Activated CD4-positive, alpha-beta T cell treated with anti-CD3 and anti-CD28 coated beads, Interleukin-2, amount 10 ng/mL, durations not matched to agents 24 days and 14 days (primary cell): ENCODE data around the gene CDSN. TPM values are rescaled to one million over a fixed set of nuclear protein-coding genes. Genes with fewer than 3 reads are reported as not detected.

Source experiments
- DNase-seq: peaks from one replicate; pipeline ENCODE4 v3.0.0; 2022
- H3K27ac Mint-ChIP-seq: one replicate; pipeline ENCODE4 v1.8.0; 2022; ENCODE audit warnings: mild to moderate bottlenecking, mixed read lengths
- H3K27me3 Mint-ChIP-seq: one replicate; pipeline ENCODE4 v1.8.0; 2022; ENCODE audit warnings: mixed read lengths
- H3K36me3 Mint-ChIP-seq: one replicate; pipeline ENCODE4 v1.8.0; 2022; ENCODE audit warnings: low read depth, mild to moderate bottlenecking, mixed read lengths
- H3K4me1 Mint-ChIP-seq: one replicate; pipeline ENCODE4 v1.8.0; 2021; ENCODE audit warnings: mixed read lengths
- H3K4me3 Mint-ChIP-seq: one replicate; pipeline ENCODE4 v1.8.0; 2022; ENCODE audit warnings: mild to moderate bottlenecking, moderate library complexity, mixed read lengths
- H3K9me3 Mint-ChIP-seq: one replicate; pipeline ENCODE4 v1.8.0; 2021; ENCODE audit warnings: mixed read lengths
- intact Hi-C: fragments of 100-400 bp; cut with micrococcal nuclease; formaldehyde crosslinking; loops from one replicate; pipeline ENCODE4 v1.15.1; 2023
- total RNA-seq: library from RNA; stranded (reverse); gene quantifications from 2 replicates; pipeline ENCODE4 v1.2.3, GENCODE V29; 2022

Gene CDSN
- total RNA-seq, 1 donor from 2014 or later: not detected

DNA sequence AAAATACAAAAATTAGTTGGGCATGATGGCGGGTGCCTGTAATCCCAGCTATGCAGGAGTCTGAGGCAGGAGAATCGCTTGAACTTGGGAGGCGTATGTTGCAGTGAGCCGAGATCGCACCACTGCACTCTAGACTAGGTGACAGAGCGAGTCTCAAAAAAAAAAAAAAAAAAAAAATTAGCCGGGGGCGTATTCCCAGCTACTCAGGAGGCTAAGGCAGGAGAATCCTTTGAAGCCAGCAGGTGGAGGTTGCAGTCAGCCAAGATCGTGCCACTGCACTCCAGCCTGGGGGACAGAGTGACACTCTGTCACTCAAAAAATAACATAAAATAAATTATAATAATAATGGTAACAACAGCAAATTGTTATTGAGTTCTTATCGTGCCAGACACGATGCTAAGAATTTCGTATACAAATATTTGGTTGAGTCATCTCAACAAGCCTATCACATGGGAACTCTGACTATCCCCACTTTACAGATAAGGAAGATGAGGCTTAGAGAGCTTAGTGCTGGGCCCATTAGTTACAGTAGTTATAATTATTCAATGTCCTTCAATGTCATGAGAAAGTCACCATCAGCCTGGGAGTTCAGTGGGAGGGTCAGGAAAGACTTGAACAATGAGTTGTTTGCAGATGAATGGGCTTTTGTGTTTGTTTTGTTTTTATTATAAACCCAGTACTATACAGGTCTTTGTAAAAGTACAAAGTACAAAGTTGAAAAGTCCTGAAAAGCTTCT lies 27.3 kb downstream of the CDSN start:
- H3K4me1 Mint-ChIP-seq: peaks cover 15% of the 10 kb centered on the region
- H3K27ac Mint-ChIP-seq: no peak overlapping the region
- DNase-seq: no peak
- no peaks in the 10 kb centered on the region for H3K36me3 Mint-ChIP-seq
- intact Hi-C loops: no loop called here
- no peaks in the 10 kb centered on the region for H3K9me3 Mint-ChIP-seq
- peaks cover 5% of the 10 kb centered on the region for H3K27me3 Mint-ChIP-seq
- no peak overlapping the region for H3K4me3 Mint-ChIP-seq

DNA sequence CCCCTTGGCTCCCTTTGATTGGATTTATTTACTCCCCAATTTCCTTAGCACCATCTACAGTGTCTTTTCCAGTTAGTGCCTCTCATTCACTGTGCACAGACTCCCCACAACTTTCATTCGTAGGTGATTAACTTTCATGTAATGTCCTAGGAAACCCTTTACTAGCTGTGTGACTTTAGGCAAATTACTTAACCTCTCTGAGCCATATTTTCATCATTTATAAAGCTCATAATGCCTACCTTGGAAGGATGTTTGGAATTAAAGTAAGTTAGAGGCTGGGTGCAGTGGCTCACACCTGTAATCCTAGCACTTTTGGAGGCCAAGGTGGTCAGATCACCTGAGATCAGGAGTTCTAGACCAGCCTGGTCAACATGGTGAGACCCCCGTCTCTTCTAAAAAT lies 28.0 kb downstream of the CDSN start:
- Mint-ChIP-seq H3K36me3 (no peaks in the 10 kb centered on the region), H3K27me3 (peaks cover 3% of the 10 kb centered on the region), H3K4me3 (no peak overlapping the region), H3K9me3 (no peaks in the 10 kb centered on the region), H3K27ac (no peak overlapping the region), H3K4me1 (peaks cover 17% of the 10 kb centered on the region)
- no peak for DNase-seq
- intact Hi-C loops: no loop called here

DNA sequence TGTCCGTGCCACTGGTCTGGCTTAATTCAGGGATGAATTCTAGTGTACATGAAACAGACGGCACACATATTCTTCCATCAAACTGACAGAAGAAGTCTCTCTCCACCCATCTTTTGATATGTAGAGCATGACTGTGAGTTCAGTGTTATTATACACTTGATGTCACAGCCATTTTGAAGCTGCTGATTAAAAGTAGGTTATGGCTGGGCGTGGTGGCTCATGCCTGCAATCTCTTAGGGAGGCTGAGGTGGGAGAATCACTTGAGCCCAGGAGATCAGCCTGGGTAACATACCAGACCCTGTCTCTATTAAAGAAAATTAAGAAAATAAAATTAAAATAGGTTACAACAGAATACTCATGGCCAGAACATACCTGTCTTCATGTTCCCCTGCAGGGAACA lies 28.6 kb downstream of the CDSN start:
- H3K4me3 Mint-ChIP-seq: no peak overlapping the region
- intact Hi-C loops: no loop called here
- no peak for DNase-seq
- H3K27me3 Mint-ChIP-seq: peaks cover 6% of the 10 kb centered on the region
- no peaks in the 10 kb centered on the region for H3K36me3 Mint-ChIP-seq
- H3K4me1 Mint-ChIP-seq: peaks cover 23% of the 10 kb centered on the region
- no peaks in the 10 kb centered on the region for H3K9me3 Mint-ChIP-seq
- H3K27ac Mint-ChIP-seq: no peak overlapping the region

DNA sequence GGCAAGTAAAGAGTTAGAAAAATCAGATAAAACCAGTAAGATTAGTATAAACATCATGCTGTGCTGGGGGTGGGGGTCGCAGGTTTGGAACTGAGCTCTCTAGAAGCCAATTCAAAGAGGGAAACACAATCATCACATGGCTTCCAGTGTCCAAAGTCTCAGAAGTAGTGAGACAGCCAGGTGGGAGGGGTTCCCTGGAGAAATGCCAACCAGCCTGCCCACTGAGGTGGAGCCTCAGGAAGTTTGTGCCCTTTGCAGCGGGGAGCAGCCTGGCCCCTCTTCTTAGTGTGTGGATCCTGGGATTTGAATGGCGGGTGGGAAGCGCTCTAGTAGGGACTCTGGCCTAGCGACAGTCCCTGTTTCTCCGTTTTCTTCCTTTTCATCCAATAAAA lies 29.3 kb downstream of the CDSN start:
- Mint-ChIP-seq H3K4me3 (no peak overlapping the region), H3K27me3 (peaks cover 6% of the 10 kb centered on the region), H3K36me3 (no peaks in the 10 kb centered on the region), H3K9me3 (no peaks in the 10 kb centered on the region), H3K27ac (no peak overlapping the region), H3K4me1 (peaks cover 23% of the 10 kb centered on the region)
- intact Hi-C loops: no loop called here
- no peak for DNase-seq

DNA sequence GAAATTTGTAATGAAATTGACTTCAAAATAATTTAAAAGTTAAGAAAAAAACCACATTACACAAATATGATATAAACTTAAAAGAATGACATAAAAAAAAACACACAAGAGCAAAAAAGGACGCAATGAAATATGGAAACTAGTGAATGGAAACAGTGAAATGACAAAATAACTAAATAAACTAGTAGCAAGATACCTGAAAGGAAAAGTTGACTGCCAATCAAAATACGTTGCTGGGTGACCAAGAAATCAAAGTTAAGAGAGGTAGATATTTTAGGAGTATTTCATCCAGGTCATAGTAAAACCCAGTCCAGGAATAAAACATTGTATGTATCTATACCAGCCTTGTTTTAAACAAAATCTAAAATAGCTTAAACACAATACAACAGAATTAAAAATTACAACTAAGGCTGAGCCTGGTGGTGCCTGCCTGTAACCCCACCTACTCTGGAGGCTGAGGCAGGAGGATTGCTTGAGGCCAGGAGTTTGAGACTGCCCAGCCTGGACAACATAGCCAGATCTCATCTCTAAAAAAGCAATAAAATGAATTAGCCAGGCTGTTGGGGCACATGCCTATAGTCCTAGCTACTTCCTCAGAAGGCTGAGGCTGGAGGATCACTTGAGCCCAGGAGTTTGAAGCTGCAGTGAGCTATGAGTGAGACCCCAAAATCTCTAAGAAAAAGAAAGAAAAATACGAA lies 29.8 kb downstream of the CDSN start:
- intact Hi-C loops: no loop called here
- no peak for DNase-seq
- no peak overlapping the region for H3K27ac Mint-ChIP-seq
- peaks cover 10% of the 10 kb centered on the region for H3K27me3 Mint-ChIP-seq
- H3K9me3 Mint-ChIP-seq: no peaks in the 10 kb centered on the region
- H3K36me3 Mint-ChIP-seq: no peaks in the 10 kb centered on the region
- peaks cover 23% of the 10 kb centered on the region for H3K4me1 Mint-ChIP-seq
- no peak overlapping the region for H3K4me3 Mint-ChIP-seq

DNA sequence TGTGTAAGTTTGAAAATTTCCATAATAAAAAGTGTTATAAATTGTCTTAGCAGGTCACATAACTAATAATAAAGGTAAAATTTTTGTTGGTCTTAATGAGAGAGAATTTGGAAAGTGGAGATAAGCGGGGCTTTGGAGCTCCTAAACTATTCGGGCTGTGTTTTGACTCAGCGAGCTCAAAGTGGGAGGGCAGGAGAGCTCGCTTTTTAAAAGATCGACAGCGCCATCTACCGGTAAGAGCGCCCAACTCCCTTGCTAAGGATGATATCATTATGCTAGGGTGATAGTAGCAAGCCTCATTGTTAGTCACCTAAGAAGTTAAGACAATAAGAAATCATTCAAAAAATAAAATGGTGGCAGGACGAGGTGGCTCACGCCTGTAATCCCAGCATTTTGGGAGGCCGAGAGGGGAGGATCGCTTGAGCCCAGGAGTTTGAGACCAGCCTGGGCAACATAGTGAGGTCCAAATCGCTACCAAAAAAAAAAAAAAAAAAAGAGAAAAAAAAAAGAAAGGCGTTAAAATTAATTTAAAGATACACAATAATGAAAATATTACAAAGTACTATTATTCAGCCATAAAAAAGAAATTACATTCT lies 32.7 kb downstream of the CDSN start:
- H3K27ac Mint-ChIP-seq: no peak overlapping the region
- H3K4me1 Mint-ChIP-seq: peaks cover 11% of the 10 kb centered on the region
- peak; percentile 96 for DNase-seq
- intact Hi-C loops: loop anchor here (2.0 to 10.0 kb wide), 6 partner anchors 173 to 545 kb away; partner anchors contain the start of genes FLOT1, IER3, TUBB and VARS2
- H3K9me3 Mint-ChIP-seq: no peaks in the 10 kb centered on the region
- H3K36me3 Mint-ChIP-seq: no peaks in the 10 kb centered on the region
- peaks cover 16% of the 10 kb centered on the region for H3K27me3 Mint-ChIP-seq
- no peak overlapping the region for H3K4me3 Mint-ChIP-seq

DNA sequence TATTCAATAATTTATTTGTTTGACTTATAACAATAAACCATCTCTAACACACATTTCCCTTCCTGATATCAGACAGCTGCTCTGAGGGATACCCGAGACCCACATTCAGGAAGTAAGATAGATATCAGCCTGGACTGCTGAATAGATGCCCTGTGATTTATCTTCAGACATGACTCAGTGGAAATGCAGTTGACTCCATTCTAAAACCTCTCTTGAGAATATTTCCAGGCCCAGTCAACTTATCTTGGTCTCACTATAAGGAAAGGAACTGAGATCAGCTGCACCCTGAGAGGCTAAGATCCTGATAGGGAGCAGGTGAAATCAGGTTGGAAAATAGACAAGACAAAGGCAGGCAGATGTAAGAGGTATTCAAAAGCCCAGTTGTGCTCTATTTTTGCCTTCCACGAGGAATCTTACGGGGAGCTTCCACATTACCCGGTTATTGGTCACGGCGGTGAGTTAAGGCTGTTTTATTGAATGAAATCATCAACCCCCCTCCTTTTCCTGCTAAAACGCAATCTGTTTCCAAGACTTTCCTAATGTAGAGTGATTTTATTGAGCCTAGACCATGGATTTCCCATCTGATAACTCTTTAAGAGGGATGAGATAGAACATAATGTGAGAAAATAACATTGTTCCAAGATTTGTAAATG lies 33.3 kb downstream of the CDSN start:
- Mint-ChIP-seq H3K4me1 (peaks cover 11% of the 10 kb centered on the region), H3K27ac (no peak overlapping the region), H3K27me3 (peaks cover 17% of the 10 kb centered on the region), H3K4me3 (no peak overlapping the region), H3K36me3 (no peaks in the 10 kb centered on the region), H3K9me3 (no peaks in the 10 kb centered on the region)
- DNase-seq: no peak
- intact Hi-C loops: loop anchor here (2.0 to 10.0 kb wide), 6 partner anchors 172 to 545 kb away; partner anchors contain the start of genes FLOT1, IER3, TUBB and VARS2

DNA sequence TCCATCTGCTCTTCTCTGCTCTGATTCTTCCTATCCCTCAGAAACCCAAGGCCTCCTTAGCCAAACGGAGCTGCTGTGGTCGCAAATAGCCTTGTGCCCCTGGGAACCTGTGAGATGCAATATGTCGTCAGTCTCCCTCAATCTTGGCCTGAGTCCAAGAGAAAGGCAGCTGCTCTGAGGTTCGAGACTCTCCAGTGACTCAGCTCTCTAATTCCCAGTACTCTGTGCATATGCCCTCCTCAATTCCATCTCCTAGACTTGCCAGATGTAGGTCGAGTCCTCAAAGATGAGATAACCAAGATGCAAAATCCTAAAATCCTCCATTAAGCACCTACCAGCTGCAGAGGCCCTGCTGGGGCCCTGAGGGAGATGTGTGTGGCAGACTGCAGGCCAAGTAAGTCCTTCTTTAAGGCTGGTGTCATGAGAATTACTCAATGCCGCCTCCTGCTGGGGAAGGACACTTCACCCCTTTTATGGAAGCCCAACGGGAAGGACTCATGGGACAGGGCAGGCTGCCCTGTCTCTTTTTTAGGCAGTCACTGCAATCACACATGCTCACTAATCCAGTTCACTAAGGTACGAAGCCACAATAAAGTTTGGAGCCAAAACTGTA lies 36.4 kb downstream of the CDSN start:
- no peak overlapping the region for H3K4me3 Mint-ChIP-seq
- H3K36me3 Mint-ChIP-seq: no peaks in the 10 kb centered on the region
- peaks cover 19% of the 10 kb centered on the region for H3K4me1 Mint-ChIP-seq
- H3K27ac Mint-ChIP-seq: no peak overlapping the region
- H3K27me3 Mint-ChIP-seq: peaks cover 26% of the 10 kb centered on the region
- DNase-seq: peak; percentile 82
- intact Hi-C loops: loop anchor here (10.0 kb wide), 1 partner anchor 359 kb away; the partner anchor contains the start of gene TUBB
- no peaks in the 10 kb centered on the region for H3K9me3 Mint-ChIP-seq

DNA sequence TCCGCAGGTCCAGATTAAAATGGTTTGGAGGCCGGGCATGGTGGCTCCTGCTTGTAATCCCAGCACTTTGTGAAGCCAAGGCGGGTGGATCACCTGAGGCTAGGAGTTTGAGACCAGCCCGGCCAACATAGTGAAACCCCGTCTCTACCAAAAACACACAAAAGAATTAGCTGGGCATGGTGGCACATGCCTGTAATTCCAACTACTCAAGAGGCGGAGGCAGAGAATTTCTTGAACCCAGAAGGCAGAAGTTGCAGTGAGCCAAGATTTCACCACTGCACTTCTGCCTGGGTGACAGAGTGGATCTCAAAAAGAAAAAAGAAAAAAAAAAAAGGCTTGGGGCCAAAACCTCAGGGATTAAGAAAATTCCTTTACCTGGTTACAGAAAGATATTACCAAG lies 38.4 kb downstream of the CDSN start:
- intact Hi-C loops: loop anchor here (10.0 kb wide), 1 partner anchor 357 kb away; the partner anchor contains the start of gene TUBB
- Mint-ChIP-seq H3K4me1 (peaks cover 11% of the 10 kb centered on the region), H3K9me3 (no peaks in the 10 kb centered on the region), H3K27me3 (peaks cover 25% of the 10 kb centered on the region), H3K4me3 (no peak overlapping the region), H3K27ac (no peak overlapping the region), H3K36me3 (no peaks in the 10 kb centered on the region)
- DNase-seq: no peak

DNA sequence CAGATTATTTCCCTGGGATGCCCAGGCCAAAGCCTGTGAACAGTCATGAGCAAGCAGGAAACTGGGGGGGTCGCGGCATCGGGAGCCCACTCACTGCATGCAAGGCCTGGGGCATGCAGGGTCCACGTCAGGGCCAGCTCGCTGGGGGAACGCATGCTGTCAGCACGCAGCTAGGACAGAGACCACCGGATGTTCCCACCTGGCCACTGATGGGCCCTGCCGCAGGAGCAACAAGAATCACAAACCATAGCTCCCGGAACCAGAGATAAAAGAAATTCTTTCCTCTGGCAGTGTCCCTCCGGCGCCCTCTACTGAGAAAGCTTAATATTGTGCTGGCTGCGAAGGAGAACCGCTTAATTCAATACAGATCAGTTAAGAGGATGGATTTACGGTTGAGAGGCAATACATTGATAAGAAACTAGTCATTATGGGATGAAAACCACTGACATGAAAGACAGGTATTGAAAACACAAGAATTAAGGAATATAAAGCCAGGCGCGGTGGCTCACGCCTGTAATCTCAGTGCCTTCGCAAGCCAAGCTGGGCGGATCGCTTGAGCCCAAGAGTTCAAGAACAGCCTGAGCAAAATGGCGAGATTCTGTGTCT lies 40.5 kb downstream of the CDSN start:
- Mint-ChIP-seq H3K4me1 (peaks cover 8% of the 10 kb centered on the region), H3K36me3 (no peaks in the 10 kb centered on the region), H3K9me3 (no peaks in the 10 kb centered on the region), H3K27me3 (peaks cover 15% of the 10 kb centered on the region), H3K27ac (no peak overlapping the region), H3K4me3 (peak overlapping the region; percentile 28)
- DNase-seq: peak; percentile 92
- intact Hi-C loops: loop anchor here (2.0 to 10.0 kb wide), 2 partner anchors 165 to 355 kb away; partner anchors contain the start of genes TUBB and VARS2

DNA sequence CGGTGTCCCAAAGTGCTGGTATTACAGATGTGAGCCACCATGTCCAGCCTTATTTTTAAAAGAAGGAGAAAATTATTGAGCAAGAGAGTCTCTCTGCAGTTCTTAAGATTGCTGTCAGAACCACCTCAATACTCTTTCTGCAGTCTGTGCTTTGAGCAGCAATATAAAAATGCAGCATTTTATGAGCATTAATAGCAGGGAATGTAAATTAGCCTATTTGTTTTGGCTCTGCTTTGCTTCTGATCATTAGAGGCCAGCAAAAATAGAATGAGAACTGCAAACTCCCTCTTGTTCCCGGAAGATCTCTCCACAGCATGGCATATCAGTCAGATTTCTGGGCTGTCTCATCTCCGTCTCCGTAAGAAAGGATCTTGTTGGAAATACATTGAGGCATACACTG lies 43.6 kb downstream of the CDSN start:
- intact Hi-C loops: no loop called here
- no peak overlapping the region for H3K4me3 Mint-ChIP-seq
- peaks cover 8% of the 10 kb centered on the region for H3K27me3 Mint-ChIP-seq
- no peaks in the 10 kb centered on the region for H3K9me3 Mint-ChIP-seq
- peaks cover 8% of the 10 kb centered on the region for H3K4me1 Mint-ChIP-seq
- no peak for DNase-seq
- H3K36me3 Mint-ChIP-seq: no peaks in the 10 kb centered on the region
- no peak overlapping the region for H3K27ac Mint-ChIP-seq

DNA sequence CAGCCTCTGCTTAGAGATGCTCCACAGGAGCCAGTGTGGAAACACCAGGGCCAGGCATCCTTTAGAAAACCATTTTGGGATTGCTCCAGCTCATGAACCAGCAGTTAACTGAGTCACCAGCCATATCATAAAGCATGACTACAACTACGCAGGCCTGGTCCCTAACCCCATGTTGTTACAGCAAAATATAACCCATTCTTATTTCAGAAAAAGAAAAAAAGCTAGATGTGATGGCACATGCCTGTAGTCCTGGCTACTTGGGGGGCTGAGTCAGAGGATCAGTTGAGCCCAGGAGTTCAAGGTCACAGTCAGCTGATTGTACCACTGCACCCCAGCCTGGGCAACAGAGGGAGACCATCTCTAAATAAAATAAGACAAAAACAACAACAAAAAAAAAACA lies 44.7 kb downstream of the CDSN start:
- no peaks in the 10 kb centered on the region for H3K9me3 Mint-ChIP-seq
- DNase-seq: no peak
- no peaks in the 10 kb centered on the region for H3K36me3 Mint-ChIP-seq
- peaks cover 8% of the 10 kb centered on the region for H3K4me1 Mint-ChIP-seq
- no peak overlapping the region for H3K4me3 Mint-ChIP-seq
- H3K27me3 Mint-ChIP-seq: peaks cover 9% of the 10 kb centered on the region
- no peak overlapping the region for H3K27ac Mint-ChIP-seq
- intact Hi-C loops: no loop called here

DNA sequence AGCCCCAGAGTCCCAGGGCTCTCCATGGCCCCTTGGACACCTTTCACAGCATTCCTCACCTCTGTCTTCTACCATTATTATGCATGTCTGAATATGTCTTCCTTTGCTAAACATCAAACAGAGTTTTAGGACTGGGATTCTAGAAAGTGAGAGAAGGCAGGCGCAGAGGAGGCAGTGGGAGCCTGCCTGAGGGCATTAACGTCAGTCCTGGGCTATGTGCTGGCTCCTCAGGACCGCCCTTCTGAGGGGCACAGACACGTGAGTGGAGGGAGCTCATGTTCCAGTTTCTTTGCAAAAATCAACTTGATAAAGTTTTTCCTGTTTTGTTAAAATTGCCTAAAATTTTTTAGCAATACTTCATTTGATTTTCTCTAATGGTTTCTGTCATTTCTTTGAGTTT lies 45.8 kb downstream of the CDSN start:
- H3K27ac Mint-ChIP-seq: no peak overlapping the region
- H3K27me3 Mint-ChIP-seq: peaks cover 5% of the 10 kb centered on the region
- H3K4me3 Mint-ChIP-seq: no peak overlapping the region
- intact Hi-C loops: no loop called here
- H3K9me3 Mint-ChIP-seq: no peaks in the 10 kb centered on the region
- no peak for DNase-seq
- peaks cover 2% of the 10 kb centered on the region for H3K4me1 Mint-ChIP-seq
- H3K36me3 Mint-ChIP-seq: no peaks in the 10 kb centered on the region
